Stimulated activated CD4-positive, alpha-beta T cell treated with anti-CD3 and anti-CD28 coated beads, Interleukin-2, amount 100 ng/mL, for 48 hours (primary cell): Measurements from ENCODE around the gene MAP2K3.
"Not testable (repeated sequence)": the region's sequence is repeated elsewhere in the genome, so short reads cannot be mapped to it uniquely, and the experiment has no call there.

Experiments
- DNase-seq, 2 donors: peaks; one replicate each; pipeline ENCODE4 v3.0.0-alpha.2; 2020

Gene MAP2K3

GRCh38 chr17:21313761-21314160 is 29.2 kb downstream of the MAP2K3 start:
- DNase-seq, result not testable (repeated sequence)

- not testable (repeated sequence) for DNase-seq
Measured at GRCh38 chr17:21314261-21314664, 29.8 kb downstream of the MAP2K3 start.

GRCh38 chr17:21314701-21315111 is 30.2 kb downstream of the MAP2K3 start:
- DNase-seq, result not testable (repeated sequence)

- not testable (repeated sequence) for DNase-seq
Measured at GRCh38 chr17:21315246-21316000, 30.9 kb downstream of the MAP2K3 start.

- DNase-seq, result not testable (repeated sequence)
Measured at GRCh38 chr17:21316212-21316886, 31.8 kb downstream of the MAP2K3 start.

- not testable (repeated sequence) for DNase-seq
Measured at GRCh38 chr17:21316887-21317500, 32.5 kb downstream of the MAP2K3 start.

- not testable (repeated sequence) for DNase-seq
Measured at GRCh38 chr17:21317821-21318220, 33.3 kb downstream of the MAP2K3 start.

- no peak for DNase-seq
Measured at GRCh38 chr17:21318439-21318838, 33.9 kb downstream of the MAP2K3 start.

- DNase-seq, result not testable (repeated sequence)
Measured at GRCh38 chr17:21318856-21319255, 34.3 kb downstream of the MAP2K3 start.

- not testable (repeated sequence) for DNase-seq
Measured at GRCh38 chr17:21319256-21319655, 34.7 kb downstream of the MAP2K3 start.

GRCh38 chr17:21319686-21320375 is 35.3 kb downstream of the MAP2K3 start:
- DNase-seq, result not testable (repeated sequence)

- not testable (repeated sequence) for DNase-seq
Measured at GRCh38 chr17:21320430-21320829, 35.9 kb downstream of the MAP2K3 start.

- not testable (repeated sequence) for DNase-seq
Measured at GRCh38 chr17:21321061-21321460, 36.5 kb downstream of the MAP2K3 start.

GRCh38 chr17:21321744-21322191 is 37.3 kb downstream of the MAP2K3 start:
- DNase-seq, result not testable (repeated sequence)

- not testable (repeated sequence) for DNase-seq
Measured at GRCh38 chr17:21323257-21324111, 39.0 kb downstream of the MAP2K3 start.

GRCh38 chr17:21324741-21325140 is 40.2 kb downstream of the MAP2K3 start:
- DNase-seq, result not testable (repeated sequence)

- DNase-seq, result not testable (repeated sequence)
Measured at GRCh38 chr17:21327921-21328320, 43.4 kb downstream of the MAP2K3 start.

- DNase-seq, result not testable (repeated sequence)
Measured at GRCh38 chr17:21328778-21329177, 44.3 kb downstream of the MAP2K3 start.

- DNase-seq, result no peak
Measured at GRCh38 chr17:21330436-21331160, 46.1 kb downstream of the MAP2K3 start.

GRCh38 chr17:21336541-21337294 is 52.2 kb downstream of the MAP2K3 start:
- not testable (repeated sequence) for DNase-seq
